ENCODE data around the gene TXNDC11.
A peak's percentile ranks its signal among the peaks of the same experiment; 100 is the strongest.

Gene TXNDC11

GRCh38 chr16:11687601-11688519 is 54.8 kb downstream of the TXNDC11 start:
- no peak for DNase-seq

GRCh38 chr16:11686713-11687380 is 55.8 kb downstream of the TXNDC11 start:
- no peak for DNase-seq

GRCh38 chr16:11685844-11686618 is 56.6 kb downstream of the TXNDC11 start:
- DNase-seq, result no peak

GRCh38 chr16:11684231-11685025 is 58.2 kb downstream of the TXNDC11 start:
- no peak for DNase-seq

- DNase-seq, result no peak
These were observed 59.5 kb downstream of the TXNDC11 start for GRCh38 chr16:11683145-11683544.

- no peak for DNase-seq
These were observed 60.0 kb downstream of the TXNDC11 start for GRCh38 chr16:11682655-11683096.

- no peak for DNase-seq
These were observed 60.5 kb downstream of the TXNDC11 start for GRCh38 chr16:11681976-11682654.

- DNase-seq, result peak; percentile 12
These were observed 61.1 kb downstream of the TXNDC11 start for GRCh38 chr16:11681556-11681955.

GRCh38 chr16:11679941-11680911 is 62.4 kb downstream of the TXNDC11 start:
- DNase-seq, result no peak

GRCh38 chr16:11679250-11679649 is 63.4 kb downstream of the TXNDC11 start:
- DNase-seq, result no peak

GRCh38 chr16:11677959-11678881 is 64.4 kb downstream of the TXNDC11 start:
- DNase-seq, result no peak

GRCh38 chr16:11677451-11677951 is 65.2 kb downstream of the TXNDC11 start:
- no peak for DNase-seq

- DNase-seq, result no peak
These were observed 65.9 kb downstream of the TXNDC11 start for GRCh38 chr16:11676799-11677198.

GRCh38 chr16:11675561-11676511 is 66.8 kb downstream of the TXNDC11 start:
- peak; percentile 48 for DNase-seq

GRCh38 chr16:11674818-11675560 is 67.7 kb downstream of the TXNDC11 start:
- no peak for DNase-seq

GRCh38 chr16:11674001-11674817 is 68.4 kb downstream of the TXNDC11 start:
- no peak for DNase-seq
